ENCODE results near the gene NBPF1.
"Not testable (repeated sequence)": the region's sequence is repeated elsewhere in the genome, so short reads cannot be mapped to it uniquely, and the experiment has no call there.

NBPF1 gene

DNA sequence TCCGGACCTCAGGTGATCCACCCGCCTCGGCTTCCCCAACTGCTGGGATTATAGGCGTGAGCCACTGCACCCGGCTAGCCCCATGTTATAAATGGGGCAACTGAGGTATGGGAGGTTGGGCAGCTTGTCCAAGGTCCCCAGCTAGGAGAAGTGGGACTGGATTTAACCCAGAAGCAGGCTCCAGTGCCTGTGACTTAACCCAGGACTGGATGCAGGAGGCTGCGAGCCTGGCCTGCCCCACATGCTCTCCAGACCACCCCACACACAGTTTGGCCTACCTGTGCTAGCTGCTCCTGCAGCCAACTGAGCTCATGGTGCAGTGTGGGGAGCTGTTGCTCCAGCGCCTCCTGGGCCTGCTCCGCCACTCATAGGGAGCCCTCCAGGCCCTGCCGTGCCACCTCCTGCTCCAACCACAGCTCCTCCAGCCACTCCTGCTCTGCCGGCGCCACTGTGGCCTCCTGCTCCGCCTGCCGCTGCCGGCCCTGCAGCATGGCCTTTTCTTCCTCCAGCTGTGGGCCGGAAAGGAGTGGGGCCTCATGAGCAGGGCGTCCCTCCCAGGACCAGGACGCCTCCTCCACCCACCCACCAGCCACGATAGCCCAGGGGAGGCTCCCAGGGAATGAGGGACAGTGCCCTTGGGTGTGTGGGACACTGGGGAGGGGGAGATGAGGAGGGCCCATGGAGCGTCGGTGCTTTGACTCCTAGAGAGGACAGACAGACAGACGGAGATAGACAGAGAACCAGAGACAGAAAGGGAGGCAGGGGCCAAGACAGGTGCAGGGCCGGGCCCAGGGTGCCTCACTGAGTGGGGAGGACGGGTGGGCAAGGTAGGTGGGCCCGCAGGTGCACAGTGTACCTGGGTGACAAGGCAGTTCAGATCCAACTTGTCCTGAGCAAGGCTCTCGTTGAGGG lies 12.4 kb upstream of the NBPF1 start:
- TF ChIP-seq POLR2A (IDR thresholded peaks at IDR 0.05; ENCODE audit: extremely low read depth, insufficient read length) (no peak), CTCF (IDR thresholded peaks at IDR 0.05; ENCODE audit: low read depth, low read length) (no peak), MAX (IDR thresholded peaks at IDR 0.05; ENCODE audit: low read depth, low read length) (no peak), MYC (IDR thresholded peaks at IDR 0.05; ENCODE audit: low read depth, low read length) (no peak)
- no peak overlapping the region for H3K4me3 ChIP-seq (ENCODE audit: low read depth, low read length)
- no peak for DNase-seq (ENCODE audit: low read depth)

GRCh38 chr1:16623812-16624719 lies 10.7 kb upstream of the NBPF1 start:
- H3K4me3 ChIP-seq (ENCODE audit: low read depth, low read length); DNase-seq (ENCODE audit: low read depth): not testable (repeated sequence)

DNA sequence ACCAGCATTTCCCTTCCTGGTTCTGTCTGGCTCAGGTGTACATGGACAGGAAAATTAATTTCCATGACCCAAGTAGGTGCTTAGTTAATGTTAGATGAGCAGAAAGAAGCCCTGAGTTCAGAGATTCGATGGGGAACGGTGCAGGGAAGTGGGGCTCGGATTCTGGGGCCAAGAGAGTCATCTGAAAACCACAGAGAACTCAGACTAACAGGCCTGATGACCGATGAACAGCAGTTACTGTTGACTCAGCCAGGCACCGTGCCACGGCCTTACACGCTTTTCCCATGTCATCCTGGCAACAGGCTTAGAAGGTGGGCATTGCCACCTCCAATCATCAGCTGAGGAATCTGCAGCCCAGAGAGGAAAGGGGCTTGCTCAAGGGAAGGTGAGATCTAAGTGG lies 10.0 kb upstream of the NBPF1 start:
- not testable (repeated sequence) for DNase-seq (ENCODE audit: low read depth)

GRCh38 chr1:16621681-16622315 lies 8.4 kb upstream of the NBPF1 start:
- not testable (repeated sequence) for DNase-seq (ENCODE audit: low read depth); H3K4me3 ChIP-seq (ENCODE audit: low read depth, low read length)

More for the DNA sequence above, 10.0 kb upstream of the NBPF1 start:
- not testable (repeated sequence) for H3K4me3 ChIP-seq (ENCODE audit: low read depth, low read length)

GRCh38 chr1:16621300-16621658 lies 7.9 kb upstream of the NBPF1 start:
- no peak for DNase-seq (ENCODE audit: low read depth)
- TF ChIP-seq CTCF (IDR thresholded peaks at IDR 0.05; ENCODE audit: low read depth, low read length) (no peak), MAX (IDR thresholded peaks at IDR 0.05; ENCODE audit: low read depth, low read length) (no peak), MYC (IDR thresholded peaks at IDR 0.05; ENCODE audit: low read depth, low read length) (no peak), POLR2A (IDR thresholded peaks at IDR 0.05; ENCODE audit: extremely low read depth, insufficient read length) (no peak)
- no peak overlapping the region for H3K4me3 ChIP-seq (ENCODE audit: low read depth, low read length)

DNA sequence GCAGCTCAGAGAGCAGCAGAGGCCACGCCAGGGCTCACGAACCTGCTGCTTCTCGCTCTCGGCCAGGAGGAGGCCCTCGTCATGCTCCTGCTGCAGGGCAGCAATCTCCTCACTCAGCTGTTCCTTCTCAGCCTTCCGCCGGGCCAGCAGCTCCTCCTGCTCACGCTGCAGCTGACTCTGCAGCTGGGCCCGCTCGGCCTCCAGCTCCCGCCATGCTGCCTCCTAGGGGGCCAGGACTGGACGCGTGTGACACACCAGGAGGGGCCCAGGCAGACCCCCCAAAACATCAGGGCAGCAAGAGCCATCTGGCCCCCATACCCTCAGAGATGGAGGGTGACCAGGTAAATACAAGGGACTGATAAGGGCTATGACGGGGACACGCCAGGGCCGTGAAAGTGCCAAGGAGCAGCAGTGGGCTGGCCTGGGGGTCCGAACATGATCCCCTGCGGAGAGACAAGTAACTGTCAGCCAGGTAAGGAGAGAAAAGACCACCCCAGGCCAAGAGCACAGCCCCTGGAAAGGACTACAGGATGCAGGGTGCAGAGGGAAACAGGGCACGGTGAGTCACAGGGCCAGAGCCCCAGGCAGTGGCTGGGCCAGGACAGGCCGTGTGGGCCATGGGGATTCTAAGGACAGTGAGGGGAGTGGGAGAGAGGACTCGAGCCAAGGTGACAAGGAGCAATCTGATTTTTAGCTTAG lies 6.6 kb upstream of the NBPF1 start:
- H3K4me3 ChIP-seq (ENCODE audit: low read depth, low read length); DNase-seq (ENCODE audit: low read depth): not testable (repeated sequence)

DNA sequence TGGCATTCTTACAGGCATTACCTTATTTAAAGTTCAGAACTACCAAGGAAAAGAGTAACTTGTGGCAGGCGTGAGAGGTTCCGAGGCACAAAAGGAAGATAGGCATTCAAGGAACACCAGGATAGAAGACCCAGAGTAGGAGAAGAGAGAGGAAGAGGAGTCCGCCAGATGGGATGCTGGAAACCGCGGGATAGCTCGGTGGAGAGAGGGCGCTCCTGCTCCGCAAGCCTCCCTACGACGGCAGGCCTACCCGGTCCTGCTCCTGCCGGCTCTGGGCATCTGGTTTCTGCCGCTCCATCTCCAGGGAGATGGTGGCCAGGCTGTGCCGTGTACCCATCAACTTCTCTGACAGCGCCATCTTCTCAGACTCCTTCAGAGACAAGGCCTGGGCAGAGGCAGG lies 5.4 kb upstream of the NBPF1 start:
- no peak for DNase-seq (ENCODE audit: low read depth)
- TF ChIP-seq POLR2A (IDR thresholded peaks at IDR 0.05; ENCODE audit: extremely low read depth, insufficient read length) (no peak), CTCF (IDR thresholded peaks at IDR 0.05; ENCODE audit: low read depth, low read length) (no peak), MYC (IDR thresholded peaks at IDR 0.05; ENCODE audit: low read depth, low read length) (no peak), MAX (IDR thresholded peaks at IDR 0.05; ENCODE audit: low read depth, low read length) (no peak)
- no peak overlapping the region for H3K4me3 ChIP-seq (ENCODE audit: low read depth, low read length)
